Measurements from ENCODE around the gene C18orf63.
"Not testable (repeated sequence)": the region's sequence is repeated elsewhere in the genome, so short reads cannot be mapped to it uniquely, and the experiment has no call there.

The C18orf63 gene

GRCh38 chr18:74315464-74316256, at the start of gene C18orf63:
Gene C18orf63, plus strand, starts transcription at chr18:74315839. Its CDS starts 2,027 bp downstream, at chr18:74317866.
- DNase-seq = no peak

GRCh38 chr18:74266161-74266560, 49.5 kb upstream of the C18orf63 start:
- no peak for DNase-seq

GRCh38 chr18:74268175-74268574, 47.5 kb upstream of the C18orf63 start:
- no peak for DNase-seq

DNA sequence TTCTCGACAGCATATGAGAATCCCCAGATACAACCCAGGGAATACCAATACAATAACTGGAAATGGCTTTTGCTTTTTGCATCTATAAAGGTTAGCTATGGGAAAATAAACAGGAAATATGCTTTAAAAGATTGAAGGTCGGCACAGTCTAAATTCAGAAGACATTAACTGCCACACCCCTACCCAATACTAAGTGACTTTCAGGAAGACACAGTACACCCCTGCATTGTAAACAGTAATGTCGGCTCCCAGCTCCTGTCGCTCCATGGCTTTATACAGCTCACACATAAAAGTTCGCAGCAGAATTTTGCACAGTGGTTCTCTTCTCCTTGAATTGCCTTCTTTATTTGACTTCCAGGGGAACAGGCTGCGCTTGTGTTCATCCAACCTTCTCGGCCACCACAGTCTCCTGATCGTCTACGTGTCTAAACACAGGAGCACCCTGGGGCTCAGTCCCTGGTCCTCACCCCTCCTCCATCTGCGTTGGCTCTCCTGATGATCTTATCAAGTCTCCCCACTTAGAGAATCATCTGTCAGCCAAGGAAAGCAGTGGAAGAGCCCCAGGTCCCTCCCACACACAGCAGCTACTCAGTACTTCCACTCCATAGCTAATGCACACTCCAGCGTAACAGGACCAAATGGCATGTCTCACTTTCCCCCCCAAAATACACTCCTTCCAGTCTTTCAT, 46.6 kb upstream of the C18orf63 start:
- no peak for DNase-seq

DNA sequence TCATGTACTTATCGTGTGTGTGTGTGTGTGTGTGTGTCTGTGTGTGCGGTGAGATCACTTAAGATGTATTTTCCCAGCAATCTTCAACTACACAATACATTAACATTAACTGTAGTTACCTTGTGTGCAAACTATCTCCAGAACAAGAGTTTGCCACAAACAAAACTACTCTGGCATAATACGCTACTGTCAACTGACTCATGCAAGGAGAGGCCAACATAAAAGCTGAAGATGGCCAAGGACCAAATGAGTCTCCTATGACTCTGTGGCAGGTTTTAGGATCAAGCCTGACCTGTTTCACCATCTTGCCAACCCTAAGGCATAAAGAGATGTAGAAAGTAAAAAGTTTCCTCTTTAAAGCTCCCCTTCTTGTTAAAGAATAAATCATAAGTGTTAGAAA, 44.0 kb upstream of the C18orf63 start:
- DNase-seq = no peak

GRCh38 chr18:74273394-74273793, 42.2 kb upstream of the C18orf63 start:
- peak; percentile 82 for DNase-seq

DNA sequence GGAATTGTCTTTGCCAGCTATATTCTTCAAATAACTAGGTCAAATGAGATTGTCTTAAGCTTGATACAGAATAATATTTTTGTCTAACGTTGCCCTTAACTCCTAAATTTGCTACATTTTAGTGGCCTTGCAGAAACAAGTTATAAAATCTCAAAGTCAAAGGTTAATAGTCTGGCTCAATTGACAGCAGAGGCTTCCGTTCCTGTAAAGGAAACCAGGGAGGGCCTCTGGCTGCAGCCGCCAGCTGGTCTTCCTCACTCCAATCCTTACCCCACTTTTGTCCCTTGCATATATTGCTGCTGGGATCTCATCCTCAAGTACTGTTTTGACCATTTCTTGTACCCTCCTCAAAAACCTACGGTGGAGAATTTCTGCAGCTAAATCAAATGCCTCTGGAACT, 40.9 kb upstream of the C18orf63 start:
- DNase-seq = no peak

- DNase-seq = no peak
These were observed 39.9 kb upstream of the C18orf63 start for GRCh38 chr18:74275736-74276135.

DNA sequence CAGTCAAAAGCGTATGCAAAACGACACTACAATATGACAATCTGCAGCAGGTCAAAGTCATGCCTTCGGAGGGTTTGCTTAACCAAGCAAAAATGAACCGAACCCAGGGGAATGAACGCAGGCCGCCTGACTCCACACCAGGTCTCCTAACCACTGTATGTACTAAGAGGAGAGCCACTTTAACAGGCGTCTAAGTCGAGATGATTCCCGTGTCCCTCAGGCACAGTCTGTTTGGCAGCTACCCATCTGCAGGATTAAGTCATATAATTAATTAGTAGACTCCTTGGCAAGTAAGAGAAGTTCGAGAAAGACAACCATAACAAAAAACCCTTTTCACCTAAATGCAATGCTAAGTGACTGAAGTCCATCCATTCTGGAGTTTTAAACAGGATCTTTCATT, 39.0 kb upstream of the C18orf63 start:
- DNase-seq = no peak

- DNase-seq = no peak
These were observed 38.3 kb upstream of the C18orf63 start for GRCh38 chr18:74277296-74277695.

GRCh38 chr18:74278058-74278457, 37.6 kb upstream of the C18orf63 start:
- DNase-seq = no peak

- DNase-seq = no peak
These were observed 36.7 kb upstream of the C18orf63 start for GRCh38 chr18:74278983-74279382.

DNA sequence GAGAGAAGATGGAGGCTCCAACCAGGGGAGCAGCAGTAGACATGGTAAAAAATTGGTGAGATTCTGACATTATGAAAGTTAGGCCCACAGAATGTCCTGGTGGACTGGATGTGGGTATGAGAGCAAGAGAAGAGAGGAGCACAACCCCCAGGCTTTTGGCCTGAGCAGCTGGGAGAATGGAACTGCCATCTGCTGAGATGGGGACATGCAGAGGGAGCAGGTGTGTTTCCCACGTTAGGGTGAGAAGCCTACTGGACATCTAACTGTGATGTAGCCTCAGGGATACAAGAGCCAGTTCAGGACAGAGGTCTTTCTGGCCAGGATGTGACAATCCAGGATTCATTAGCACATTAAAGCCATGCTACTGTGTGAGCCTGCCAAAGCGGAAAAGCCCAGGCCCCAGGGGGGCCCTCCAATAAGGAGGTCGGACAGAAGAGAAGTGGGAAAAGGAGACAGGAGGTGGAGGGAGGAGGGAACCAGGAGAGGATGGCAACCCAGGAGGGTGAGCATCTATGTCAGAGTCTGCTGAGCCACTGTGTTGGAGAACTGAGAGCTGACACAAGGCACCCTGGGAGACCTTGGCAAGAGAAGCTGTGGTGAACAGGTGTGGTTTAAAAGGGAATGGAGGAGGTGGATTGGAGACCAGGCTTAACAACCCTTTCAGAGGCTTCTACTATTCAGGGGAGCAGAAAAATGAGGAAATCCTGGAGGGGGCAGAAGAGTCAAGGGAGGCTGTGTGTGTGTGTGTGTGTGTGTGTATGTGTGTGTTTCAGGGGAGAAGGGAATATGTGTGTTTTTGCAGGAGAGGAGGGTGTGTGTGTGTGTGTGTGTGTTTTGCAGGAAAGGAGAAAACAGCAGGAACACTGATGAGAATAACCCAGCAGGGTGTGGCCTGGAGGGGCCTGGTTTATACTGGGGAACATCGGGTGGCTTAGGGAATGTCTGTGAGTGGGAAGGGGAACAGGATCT, 34.3 kb upstream of the C18orf63 start:
- peak; percentile 67 for DNase-seq

- DNase-seq = peak; percentile 30
These were observed 33.5 kb upstream of the C18orf63 start for GRCh38 chr18:74281980-74282754.

- no peak for DNase-seq
These were observed 32.7 kb upstream of the C18orf63 start for GRCh38 chr18:74282755-74283554.

GRCh38 chr18:74283646-74284045, 32.0 kb upstream of the C18orf63 start:
- DNase-seq = no peak

GRCh38 chr18:74284191-74284979, 31.3 kb upstream of the C18orf63 start:
- DNase-seq = peak; percentile 32

DNA sequence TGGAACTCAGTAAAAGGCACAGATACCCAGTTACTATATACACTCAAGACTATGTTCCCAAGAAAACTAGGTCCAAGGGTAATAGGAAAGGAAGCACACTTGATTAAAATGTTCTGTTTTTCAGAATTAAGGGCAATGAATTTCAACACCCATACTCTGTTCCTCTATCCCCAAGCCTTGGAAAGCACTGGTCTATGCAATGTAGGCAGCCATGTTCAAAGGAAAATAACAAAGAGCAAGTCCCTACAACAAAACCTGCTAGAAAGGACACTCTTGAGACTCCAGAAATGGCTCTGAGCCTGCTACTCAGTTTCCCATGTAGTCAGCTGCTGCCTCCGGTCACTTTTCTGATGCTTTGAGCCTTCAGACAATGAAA, 30.7 kb upstream of the C18orf63 start:
- DNase-seq = no peak

- not testable (repeated sequence) for DNase-seq
These were observed 30.1 kb upstream of the C18orf63 start for GRCh38 chr18:74285583-74285982.

GRCh38 chr18:74286106-74286855, 29.4 kb upstream of the C18orf63 start:
- DNase-seq = no peak
